Renal cortex interstitium (tissue), 15 donors: Measurements from ENCODE around the gene FBXL20. TPM values are rescaled to one million over a fixed set of nuclear protein-coding genes. Genes with fewer than 3 reads are reported as not detected.
"Not testable (repeated sequence)": the region's sequence is repeated elsewhere in the genome, so short reads cannot be mapped to it uniquely, and the experiment has no call there.

ENCODE experiments used
- DNase-seq, 11 donors: peaks; one replicate each; pipeline ENCODE4 v3.0.0-alpha.2; 2013; ENCODE audit warnings: low read depth in 9 of 11, low spot score in 4 of 11; ENCODE audit errors: extremely low read depth in 1 of 11
- long read RNA-seq, 16 experiments: transcript quantifications; one replicate each; lab custom pipeline, GENCODE V29; 2026
- polyA plus RNA-seq, 3 donors: library from polyadenylated mRNA; unstranded; fragments of 120-200 nt; gene quantifications; one replicate each; pipeline ENCODE4 v1.2.1, GENCODE V29; 2013; ENCODE audit not compliant: insufficient read length in 3 of 3

Gene FBXL20, protein sequence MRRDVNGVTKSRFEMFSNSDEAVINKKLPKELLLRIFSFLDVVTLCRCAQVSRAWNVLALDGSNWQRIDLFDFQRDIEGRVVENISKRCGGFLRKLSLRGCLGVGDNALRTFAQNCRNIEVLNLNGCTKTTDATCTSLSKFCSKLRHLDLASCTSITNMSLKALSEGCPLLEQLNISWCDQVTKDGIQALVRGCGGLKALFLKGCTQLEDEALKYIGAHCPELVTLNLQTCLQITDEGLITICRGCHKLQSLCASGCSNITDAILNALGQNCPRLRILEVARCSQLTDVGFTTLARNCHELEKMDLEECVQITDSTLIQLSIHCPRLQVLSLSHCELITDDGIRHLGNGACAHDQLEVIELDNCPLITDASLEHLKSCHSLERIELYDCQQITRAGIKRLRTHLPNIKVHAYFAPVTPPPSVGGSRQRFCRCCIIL
- 10 to 100 TPM; 11.8 to 15.1 (median 13.2) TPM for polyA plus RNA-seq
- long read RNA-seq, donor 1, partial matches to known transcripts = 6 of 6 reads
- long read RNA-seq, donor 1, other reads (novel, unspliced or antisense) = 0 of 6 reads
- long read RNA-seq, donor 2, full-length matches to known transcripts = 2 of 2 reads
- long read RNA-seq, donor 2, partial matches to known transcripts = 0 of 2 reads
- long read RNA-seq, donor 2, other reads (novel, unspliced or antisense) = 0 of 2 reads
- long read RNA-seq, donor 3, full-length matches to known transcripts = 5 of 5 reads
- long read RNA-seq, donor 3, partial matches to known transcripts = 0 of 5 reads
- long read RNA-seq, donor 3, other reads (novel, unspliced or antisense) = 0 of 5 reads
- long read RNA-seq, donor 4 = 0 reads
- long read RNA-seq, donor 5 = 0 reads
- long read RNA-seq, donor 6 = 0 reads
- long read RNA-seq, donor 7, partial matches to known transcripts = 0 of 1 reads
- long read RNA-seq, donor 7, other reads (novel, unspliced or antisense) = 0 of 1 reads
- long read RNA-seq, donor 8 = 0 reads
- long read RNA-seq, donor 9 = 0 reads
- long read RNA-seq, donor 10, partial matches to known transcripts = 0 of 1 reads
- long read RNA-seq, donor 10, other reads (novel, unspliced or antisense) = 0 of 1 reads
- long read RNA-seq, donor 11 = 0 reads
- long read RNA-seq, donor 12, full-length matches to known transcripts = 1 of 1 reads
- long read RNA-seq, donor 12, partial matches to known transcripts = 0 of 1 reads
- long read RNA-seq, donor 12, other reads (novel, unspliced or antisense) = 0 of 1 reads
- long read RNA-seq, donor 13 = 0 reads
- long read RNA-seq, donor 14 = 0 reads
- long read RNA-seq, donor 15 = 0 reads
- long read RNA-seq, donor 16, full-length matches to known transcripts = 3 of 3 reads
- long read RNA-seq, donor 16, partial matches to known transcripts = 0 of 3 reads
- long read RNA-seq, donor 16, other reads (novel, unspliced or antisense) = 0 of 3 reads

DNA sequence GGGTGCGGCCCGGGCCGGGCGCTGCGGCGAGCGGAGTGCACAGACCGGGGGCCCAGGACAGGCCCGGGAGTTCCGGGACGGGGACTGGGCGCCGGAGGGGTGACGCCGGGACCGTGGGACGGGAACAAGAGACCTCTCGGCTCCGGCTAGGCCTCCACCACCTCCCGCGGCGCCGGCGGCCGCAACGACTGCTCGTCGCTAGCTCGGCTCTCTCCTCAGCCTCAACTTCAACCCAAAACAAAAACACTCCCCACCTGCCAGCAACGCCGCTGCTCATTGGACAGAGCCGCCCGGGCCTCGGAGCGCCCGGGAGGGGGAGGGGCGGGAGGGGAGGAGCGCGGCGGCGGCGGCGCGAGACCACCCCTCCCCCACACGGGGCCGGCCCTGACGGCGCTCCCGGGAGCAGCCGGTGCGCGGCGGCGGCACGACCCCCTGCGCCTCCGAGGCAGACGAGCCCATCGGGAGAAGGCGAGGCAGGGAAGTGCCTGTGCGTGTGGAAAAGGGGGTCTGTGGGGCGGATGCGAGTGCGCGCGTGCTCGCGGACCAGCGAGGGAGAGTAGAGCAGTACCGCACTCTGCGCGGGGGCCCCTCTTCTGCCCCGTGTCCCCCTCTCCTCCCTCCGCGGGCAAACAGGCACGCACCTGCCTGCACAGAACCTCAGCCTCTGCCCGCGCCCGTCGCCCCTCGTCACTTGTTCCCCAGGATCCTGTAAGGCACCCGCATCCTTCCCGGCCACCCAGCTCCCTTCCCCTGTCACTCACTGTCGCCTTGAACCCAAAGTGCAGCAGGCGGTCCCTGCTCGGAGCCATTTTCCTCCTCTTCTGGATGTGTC lies at the start of gene FBXL20:
FBXL20 (minus strand) TSS at position 215 of the 832 bp plus-strand sequence. CDS start 224 bp downstream, outside the sequence.
- peak; percentile 84 to 94 (median 90) for DNase-seq

DNA sequence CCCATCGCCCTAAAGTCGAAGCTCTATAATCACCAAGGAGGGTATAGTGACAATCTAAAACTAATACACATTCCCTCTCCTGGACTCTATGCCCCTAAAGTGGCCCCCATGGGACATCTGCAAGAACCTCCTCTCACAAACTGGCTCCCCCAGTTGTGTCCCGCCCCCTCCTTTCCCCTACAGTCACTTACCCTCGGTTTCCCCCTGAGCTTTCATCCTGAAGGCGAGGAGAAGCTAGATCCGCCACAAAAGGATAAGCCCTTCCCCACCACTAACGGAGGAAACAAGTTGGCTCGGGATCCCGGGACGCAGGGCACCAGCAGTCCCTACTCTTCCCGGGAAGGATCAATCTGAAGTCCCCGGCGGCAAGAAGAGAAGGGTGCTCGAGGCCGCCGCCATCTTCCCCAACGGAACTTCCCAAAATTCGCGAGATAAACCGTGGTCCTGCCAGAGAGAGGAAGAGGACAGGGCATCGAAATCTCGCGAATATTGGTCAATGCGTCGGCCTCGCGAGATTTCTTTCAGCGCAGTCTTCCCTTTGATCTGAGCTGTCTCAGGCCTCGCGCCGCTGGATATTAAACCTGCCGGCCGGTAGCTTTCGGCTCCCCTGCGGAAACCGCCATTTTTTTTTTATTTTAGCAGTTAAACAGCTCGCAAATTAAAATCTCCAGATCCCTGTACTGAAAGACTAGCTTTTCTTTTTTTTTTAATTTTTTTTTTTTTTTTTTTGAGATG lies 49.6 kb upstream of the FBXL20 start, which contains the start of gene MED1:
MED1 (minus strand) TSS at position 417 of the 735 bp plus-strand sequence; CDS start at position 216, 201 bp downstream.
- peak; percentile 97 to 99 (median 98) for DNase-seq

DNA sequence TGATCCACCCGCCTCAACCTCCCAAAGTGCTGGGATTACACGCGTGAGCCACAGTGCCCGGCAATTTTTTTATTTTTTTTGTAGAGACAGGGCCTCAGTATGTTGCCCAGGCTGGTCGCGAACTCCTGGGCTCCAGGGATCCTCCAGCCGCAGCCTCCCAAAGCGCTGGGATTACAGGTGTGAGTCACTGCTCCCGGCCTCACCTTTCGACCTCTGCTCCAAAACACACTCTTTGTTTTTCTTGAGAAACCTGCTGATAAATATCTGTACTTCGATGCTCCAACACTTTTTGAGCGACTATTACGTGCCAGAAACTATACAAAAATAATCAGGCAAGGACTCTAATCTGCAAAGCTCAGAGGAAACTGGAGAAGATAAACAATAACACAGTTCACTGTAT lies 48.6 kb upstream of the FBXL20 start:
- no peak for DNase-seq

DNA sequence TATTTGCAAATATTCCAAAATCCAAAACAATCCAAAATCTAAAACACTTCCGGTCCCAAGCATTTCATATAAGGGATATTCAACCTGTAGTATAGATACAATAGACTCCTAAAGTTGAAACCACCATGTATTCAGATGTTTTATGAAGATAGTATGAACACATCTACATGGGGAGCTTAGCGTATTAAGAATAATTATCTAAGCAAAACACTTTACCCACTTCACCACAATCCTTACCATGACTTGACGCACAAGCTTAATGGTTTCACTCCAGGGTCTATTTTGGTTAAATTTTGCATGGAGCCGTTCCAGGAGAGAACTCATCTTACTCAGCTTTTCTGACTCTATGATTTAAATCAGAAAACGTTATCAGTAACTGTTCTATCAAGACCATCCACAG lies 46.1 kb upstream of the FBXL20 start:
- DNase-seq = no peak

DNA sequence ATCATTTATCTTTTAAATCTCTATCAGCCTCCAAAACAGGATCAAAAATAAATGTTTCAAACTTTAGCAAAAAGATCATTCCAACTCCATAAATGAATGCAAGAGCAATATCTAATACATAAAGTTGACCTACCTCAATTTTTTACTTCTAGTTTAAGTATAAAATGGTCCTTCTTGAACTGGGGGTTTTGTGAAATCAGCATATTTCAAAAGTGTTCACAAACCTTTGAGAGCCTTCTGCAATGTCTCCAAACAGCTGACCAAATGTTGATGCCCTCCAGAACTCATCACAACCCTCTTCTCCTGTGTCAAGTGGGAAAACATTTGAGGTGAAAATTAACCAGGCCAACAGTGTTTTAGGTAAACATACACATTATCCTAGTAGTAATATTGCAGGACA lies 41.9 kb upstream of the FBXL20 start:
- no peak for DNase-seq

DNA sequence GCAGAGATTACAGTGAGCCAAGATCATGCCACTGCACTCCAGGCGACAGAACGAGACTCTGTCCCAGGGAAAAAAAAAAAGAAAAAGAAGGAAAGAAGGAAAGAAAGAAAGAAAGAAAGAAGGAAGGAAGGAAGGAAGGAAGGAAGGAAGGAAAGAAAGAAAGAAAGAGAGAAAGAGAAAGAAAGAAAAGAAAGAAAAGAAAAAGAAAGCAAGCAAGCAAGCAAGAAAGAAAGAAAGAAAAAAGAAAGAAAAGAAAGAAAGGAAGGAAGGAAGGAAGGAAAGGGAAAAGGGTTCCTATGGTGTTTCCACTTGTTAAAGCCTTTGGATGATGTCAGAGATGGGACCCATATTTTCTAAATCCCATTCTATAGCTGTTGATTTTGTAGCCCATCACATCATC lies 38.4 kb upstream of the FBXL20 start:
- DNase-seq = not testable (repeated sequence)

DNA sequence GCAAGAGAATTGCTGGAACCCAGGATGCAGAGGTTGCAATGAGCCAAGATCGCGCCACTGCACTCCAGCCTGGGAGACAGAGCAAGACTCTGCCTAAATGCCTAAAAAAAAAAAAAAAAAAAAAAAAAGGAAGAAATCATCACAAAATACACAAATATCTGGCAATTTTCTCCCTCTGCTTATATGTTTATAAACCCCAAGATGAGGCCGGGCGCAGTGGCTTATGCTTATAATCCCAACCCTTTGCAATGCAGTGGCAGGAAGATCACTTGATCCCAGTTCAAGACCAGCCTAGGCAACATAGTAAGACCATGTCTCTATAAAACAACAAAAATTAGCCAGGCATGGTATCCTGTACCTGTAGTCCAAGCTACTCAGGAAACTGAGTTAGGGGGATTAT lies 28.2 kb upstream of the FBXL20 start:
- no peak for DNase-seq

DNA sequence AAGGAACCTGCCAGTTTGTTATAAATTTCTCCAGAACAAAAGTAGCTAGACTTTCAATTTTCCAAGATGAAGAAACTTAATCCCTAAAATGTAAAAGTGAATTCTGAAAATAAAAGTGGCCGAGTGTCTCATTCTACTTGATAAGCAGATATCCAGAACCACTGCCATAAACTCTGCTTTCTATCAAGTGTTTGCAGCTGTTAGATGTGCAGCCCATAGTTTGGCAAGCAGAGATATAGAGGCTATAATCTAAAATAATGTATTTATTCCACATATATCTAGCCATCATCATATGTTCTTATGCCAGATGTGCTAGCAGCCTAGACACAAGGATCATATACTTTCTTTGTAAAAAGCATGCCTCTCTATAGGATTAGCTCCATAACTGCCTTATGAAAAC lies 14.7 kb upstream of the FBXL20 start:
- no peak for DNase-seq

DNA sequence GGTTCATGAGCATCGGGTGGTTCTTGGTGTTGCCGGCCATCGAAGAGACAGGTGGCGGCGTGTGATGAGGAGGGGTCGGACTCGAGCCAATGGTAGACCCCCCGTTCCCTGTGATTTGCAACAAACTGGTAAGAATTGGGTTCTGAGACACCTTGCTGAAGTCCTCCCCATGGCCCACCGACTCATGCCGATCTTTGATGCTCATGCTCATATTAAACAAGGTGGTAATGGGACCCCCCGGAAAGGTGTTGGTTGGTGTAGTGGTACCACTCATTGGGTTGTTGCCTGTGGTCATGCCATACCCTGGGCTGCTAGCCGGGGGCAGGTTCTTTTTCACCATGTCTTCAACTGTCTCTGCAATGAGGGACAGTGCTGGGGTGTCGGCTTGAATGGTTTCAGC lies 8.9 kb upstream of the FBXL20 start:
- no peak for DNase-seq

DNA sequence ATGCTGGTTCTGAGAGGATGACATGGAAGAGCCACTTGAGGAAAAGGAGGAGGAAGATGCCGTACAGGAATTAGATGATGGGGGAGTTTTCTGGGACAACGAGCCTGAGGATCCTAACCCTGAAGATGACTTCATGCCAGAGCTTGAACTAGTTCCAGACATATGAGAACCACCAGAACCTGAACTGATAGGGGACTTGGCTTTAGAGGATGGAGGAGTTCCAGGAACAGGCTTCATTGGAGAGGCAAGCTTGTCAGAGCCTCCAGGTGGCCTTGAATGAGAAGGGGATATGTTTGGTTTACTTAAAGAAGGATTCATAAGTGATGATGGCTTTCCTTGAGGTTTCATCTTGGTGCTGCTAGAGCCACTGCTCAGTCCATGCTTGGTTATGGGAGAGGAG lies 6.9 kb upstream of the FBXL20 start:
- no peak for DNase-seq

DNA sequence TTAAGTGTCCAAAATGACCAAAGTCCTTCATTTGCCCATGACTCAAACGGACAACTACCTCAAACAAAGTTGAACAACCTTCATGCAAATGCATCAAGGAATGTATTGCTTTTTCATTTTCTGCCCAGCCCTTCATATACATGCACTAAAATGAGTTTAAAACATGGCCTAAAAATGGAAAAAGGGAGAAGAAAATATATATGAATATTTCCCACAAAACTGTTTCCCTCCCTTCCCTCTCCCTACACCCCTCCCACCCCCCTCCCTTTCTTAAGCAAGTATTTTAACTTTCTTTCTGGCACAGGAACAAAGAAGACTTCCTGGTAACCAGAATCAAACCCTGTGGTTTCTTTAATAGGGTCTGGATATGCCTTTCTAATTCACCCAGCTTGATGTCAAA lies 5.5 kb upstream of the FBXL20 start:
- no peak for DNase-seq

DNA sequence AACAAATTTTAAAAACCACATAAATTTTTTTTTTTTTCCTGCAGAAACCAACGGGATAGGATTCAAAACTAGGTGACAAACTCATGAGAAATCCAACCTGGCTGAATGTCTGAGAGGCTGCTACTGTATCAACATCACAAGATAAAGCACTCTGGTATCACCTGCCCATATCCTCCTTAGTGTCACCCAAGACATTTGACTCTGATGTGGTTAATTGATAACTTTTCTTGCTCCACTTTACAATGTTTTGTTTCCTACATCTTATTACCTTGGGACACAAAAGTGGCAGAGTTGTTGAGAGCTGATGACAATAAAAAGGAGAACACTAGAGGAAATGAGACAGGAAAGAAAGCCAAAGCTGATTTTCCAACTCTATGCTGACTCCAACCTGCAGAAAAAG lies 4.0 kb upstream of the FBXL20 start:
- no peak for DNase-seq

DNA sequence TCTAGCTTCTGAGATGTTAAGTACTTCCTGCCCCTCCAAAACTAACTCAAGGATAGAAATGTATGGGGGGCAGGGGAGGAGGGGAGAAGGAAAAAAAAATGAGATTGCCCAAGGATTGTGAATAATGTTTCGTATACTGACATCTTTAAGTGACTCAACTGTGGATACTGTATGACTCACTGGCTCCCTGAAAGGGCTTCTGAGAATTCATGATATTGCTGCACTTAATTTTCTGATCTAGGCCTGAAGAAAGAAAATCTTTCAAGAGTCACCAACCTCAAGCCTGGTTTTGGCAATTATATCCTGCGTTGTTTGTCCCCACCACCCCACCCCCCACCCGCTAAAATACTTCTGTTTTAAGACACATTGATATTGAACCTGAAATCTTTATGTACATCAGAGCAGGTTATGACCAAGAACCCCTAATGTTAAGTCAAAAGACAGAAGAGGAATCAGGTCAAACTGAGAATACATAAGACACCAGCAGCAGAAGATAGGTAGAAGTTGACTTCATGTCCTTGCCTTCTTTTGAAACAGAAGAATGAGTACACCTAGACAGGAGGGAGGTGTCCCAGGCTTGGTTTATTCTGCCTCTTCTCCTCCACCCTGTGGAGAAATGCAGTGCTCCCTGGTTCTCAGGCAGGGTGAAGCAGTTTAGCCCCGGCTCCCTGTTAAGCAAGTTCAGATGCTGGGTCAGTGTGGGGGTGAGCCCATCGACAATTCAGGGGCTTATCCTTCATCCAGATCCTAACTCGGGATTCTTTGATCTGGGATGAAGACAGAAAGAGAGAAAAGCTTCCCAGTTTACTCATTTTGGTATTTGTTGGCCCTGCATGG lies 3.3 kb upstream of the FBXL20 start:
- no peak for DNase-seq

DNA sequence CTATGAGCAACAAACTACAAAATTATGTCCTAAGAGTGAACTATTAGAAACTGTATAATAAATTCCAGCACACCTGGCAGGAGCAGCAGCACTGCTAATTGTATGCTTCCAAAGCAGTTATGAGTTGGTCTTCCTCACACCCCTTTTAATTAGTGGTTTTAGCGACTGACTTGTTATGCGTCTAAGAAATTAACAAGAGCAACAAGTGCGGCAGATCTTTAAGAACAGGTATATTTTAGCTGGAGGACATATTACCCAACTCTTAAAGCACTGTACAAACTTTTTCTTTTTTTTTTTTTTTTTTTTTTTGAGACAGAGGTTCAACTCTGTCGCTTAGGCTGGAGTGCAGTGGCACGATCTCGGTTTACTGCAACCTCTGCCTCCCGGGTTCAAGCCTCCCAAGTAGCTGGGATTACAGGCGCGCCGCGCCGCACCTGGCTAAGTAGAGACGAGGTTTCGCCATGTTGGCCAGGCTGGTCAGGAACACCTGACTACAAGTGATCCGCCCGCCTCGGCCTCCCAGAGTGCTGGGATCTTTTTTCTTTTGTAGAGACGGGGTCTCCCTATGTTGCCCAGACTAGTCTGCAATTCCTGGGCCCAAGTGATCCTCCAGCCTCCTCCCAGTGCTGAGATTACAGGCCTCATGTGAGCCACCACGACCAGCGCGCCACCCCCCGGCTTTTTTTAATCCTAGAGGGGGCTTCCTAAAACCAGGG lies 1.6 kb upstream of the FBXL20 start:
- no peak for DNase-seq

DNA sequence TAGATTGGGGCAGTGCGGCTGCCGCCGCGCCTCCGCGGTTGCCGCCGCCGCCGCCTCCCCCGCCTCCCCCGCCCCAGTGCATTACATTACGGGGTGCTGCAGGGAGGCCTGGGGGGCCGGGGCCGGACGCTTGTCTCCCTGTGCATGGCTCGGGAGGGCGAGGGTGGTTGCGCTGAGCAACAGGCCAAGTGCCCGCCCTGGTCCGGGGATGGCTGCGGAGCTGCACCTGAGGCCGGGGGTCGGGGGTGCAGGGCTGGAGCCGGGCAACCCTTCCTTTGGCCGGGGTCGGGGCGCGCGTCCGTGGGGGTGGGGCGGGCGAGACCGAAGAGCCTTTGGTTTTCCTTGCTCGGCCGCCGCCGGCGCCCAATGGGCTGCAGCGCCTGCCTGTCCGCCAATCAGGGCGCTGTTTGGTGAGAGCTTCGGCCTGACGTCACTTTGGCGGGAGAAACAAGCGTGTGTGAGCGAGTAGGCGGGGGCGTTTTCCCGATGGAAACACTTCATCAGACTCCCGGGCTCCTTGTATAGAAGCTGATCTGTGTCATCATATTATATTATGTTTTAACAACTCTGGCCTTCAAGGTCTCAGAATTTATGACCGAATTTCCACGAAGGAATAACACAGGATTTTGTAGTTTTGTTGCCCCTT lies 941 bp upstream of the FBXL20 start:
- DNase-seq = peak; percentile 78 to 92 (median 89)
